Esophagus muscularis mucosa (tissue), 4 donors: ENCODE measurements around the gene ARHGEF7. TPM values are rescaled to one million over a fixed set of nuclear protein-coding genes. Genes with fewer than 3 reads are reported as not detected.

ENCODE experiments used
- DNase-seq: peaks from one replicate; pipeline ENCODE4 v3.0.0-alpha.2; 2017; ENCODE audit errors: extremely low spot score
- H3K27ac ChIP-seq, 4 donors: fragments of 200-600 bp; sonication (generic); replicated peaks in 1 of 4; 1 replicate in 3 of 4; 2 replicates in 1 of 4; pipeline ENCODE4 v1.5.1; 2016 to 2019; ENCODE audit warnings: mild to moderate bottlenecking in 1 of 4
- H3K27me3 ChIP-seq, 4 donors: fragments of 200-600 bp; sonication (generic); one replicate each; pipeline versions ENCODE4 v1.5.1 to v1.6.0; 2016 to 2019
- H3K36me3 ChIP-seq, 4 donors: fragments of 200-600 bp; sonication (generic); one replicate each; pipeline ENCODE4 v1.5.1; 2016 to 2019
- H3K4me1 ChIP-seq, 4 donors: fragments of 200-600 bp; sonication (generic); one replicate each; pipeline ENCODE4 v1.5.1; 2016 to 2019
- H3K4me3 ChIP-seq, 4 donors: fragments of 200-600 bp; sonication (generic); 1 replicate in 2 of 4; 2 replicates in 2 of 4; pipeline ENCODE4 v1.5.1; 2016 to 2019; ENCODE audit warnings: mild to moderate bottlenecking in 4 of 4, moderate library complexity in 1 of 4
- H3K9me3 ChIP-seq, 4 donors: fragments of 200-600 bp; sonication (generic); 1 replicate in 3 of 4; 2 replicates in 1 of 4; pipeline ENCODE4 v1.5.1; 2016 to 2019
- CTCF ChIP-seq, 3 experiments: fragments of 200-600 bp in 2 of 3; fragments of 450-650 bp in 1 of 3; sonication (generic) in 2 of 3; IDR thresholded peaks; one replicate each; pipeline ENCODE4 v1.5.1; 2017 to 2019; ENCODE audit warnings: antibody characterized with exemption in 3 of 3, mild to moderate bottlenecking in 2 of 3, moderate library complexity in 1 of 3
- EP300 ChIP-seq: sonication (generic); formaldehyde crosslinking; IDR thresholded peaks from one replicate; pipeline ENCODE4 v1.6.1; 2017; ENCODE audit warnings: antibody characterized with exemption
- POLR2A ChIP-seq: fragments of 450-650 bp; IDR thresholded peaks from one replicate; pipeline ENCODE4 v1.6.1; 2017; ENCODE audit warnings: antibody characterized with exemption, moderate library complexity, mild to moderate bottlenecking, low read depth
- POLR2AphosphoS5 ChIP-seq, 2 donors: sonication (generic); formaldehyde crosslinking; IDR thresholded peaks; one replicate each; pipeline ENCODE4 v1.6.1; 2017; ENCODE audit warnings: antibody characterized with exemption in 2 of 2
- WGBS: methylation state at CpG from one replicate; pipeline ENCODE4 v1.1.5; 2018; 5-methylcytosine and 5-hydroxymethylcytosine counted together
- intact Hi-C: fragments of 100-400 bp; cut with DNase I; formaldehyde crosslinking; loops from one replicate; pipeline ENCODE4 v1.15.1; 2023
- total RNA-seq, 4 donors: library from RNA; depleted of rRNA; stranded (reverse); fragments of >200 nt; gene quantifications; one replicate each; pipeline versions ENCODE4 v1.1.0 to v1.2.1, GENCODE V29; 2016

Gene ARHGEF7
- total RNA-seq, 4 donors from 2014 or later = 36.0 to 53.6 (median 45.1) TPM

DNA sequence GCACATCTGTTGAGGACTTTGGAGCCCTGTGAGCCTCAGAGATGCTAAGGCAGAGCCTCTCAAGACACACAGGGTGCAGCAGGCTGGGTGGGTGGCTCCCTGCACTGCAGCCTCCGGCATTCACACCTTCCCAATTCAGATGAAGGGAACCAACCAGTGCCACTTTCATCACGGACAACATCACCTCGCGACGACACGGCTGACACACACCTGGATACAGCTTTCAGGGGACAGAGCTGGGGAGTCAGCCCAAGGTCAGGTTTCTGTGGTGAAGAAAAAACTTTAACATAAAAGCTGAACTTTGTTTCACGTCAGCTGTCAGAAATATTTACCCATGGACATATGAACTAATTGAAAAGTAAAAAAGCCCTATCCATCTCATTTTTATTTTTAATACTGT, 24.9 kb upstream of the ARHGEF7 start:
- Histone ChIP-seq H3K9me3 (no peaks in the 10 kb centered on the region), H3K4me1 (no peaks in the 10 kb centered on the region), H3K27ac (no peak overlapping the region), H3K27me3 (peaks cover 0 to 36% (median 0%) of the 10 kb centered on the region in 4 donors), H3K36me3 (no peaks in the 10 kb centered on the region), H3K4me3 (no peak overlapping the region)
- TF ChIP-seq POLR2AphosphoS5 (IDR thresholded peaks at IDR 0.05) (no peak), CTCF (IDR thresholded peaks at IDR 0.05) (no peak), EP300 (no peak), POLR2A (no peak)
- 77% methylated on average over 7 of the region's 7 CpGs for WGBS
- peak; percentile 74 for DNase-seq
- intact Hi-C loops = no loop called here

DNA sequence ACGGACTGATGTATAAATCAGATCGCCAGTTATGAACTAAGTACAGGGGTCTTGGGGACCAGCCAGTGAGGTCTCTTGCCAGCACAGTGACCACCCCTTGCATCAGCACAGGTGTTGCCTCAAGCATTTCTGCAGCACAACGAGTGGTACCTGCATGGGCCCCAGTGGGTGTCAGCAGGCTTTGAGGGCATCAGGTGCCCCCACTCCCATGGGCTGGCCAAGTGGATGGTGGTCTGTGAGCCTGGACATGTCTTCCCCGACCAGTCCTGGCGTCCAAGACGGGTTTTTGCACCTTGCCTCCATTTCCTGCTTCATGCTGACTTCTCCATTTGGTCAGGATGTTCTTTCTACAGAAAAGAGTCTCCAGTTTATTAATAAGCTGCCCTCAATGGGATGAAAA, 22.4 kb upstream of the ARHGEF7 start:
- peaks cover 0 to 43% (median 0%) of the 10 kb centered on the region in 4 donors for H3K27me3 ChIP-seq
- H3K4me1 ChIP-seq = no peaks in the 10 kb centered on the region
- DNase-seq = peak; percentile 68
- intact Hi-C loops = no loop called here
- H3K4me3 ChIP-seq = no peak overlapping the region
- no peaks in the 10 kb centered on the region for H3K36me3 ChIP-seq
- no peaks in the 10 kb centered on the region for H3K9me3 ChIP-seq
- WGBS = 86% methylated on average over 6 of the region's 6 CpGs
- H3K27ac ChIP-seq = no peak overlapping the region
- TF ChIP-seq POLR2AphosphoS5 (IDR thresholded peaks at IDR 0.05) (no peak), CTCF (IDR thresholded peaks at IDR 0.05) (no peak), EP300 (no peak), POLR2A (no peak)

- peak; percentile 68 for DNase-seq
- H3K9me3 ChIP-seq = no peaks in the 10 kb centered on the region
- intact Hi-C loops = no loop called here
- 91% methylated on average over 20 of the region's 21 CpGs for WGBS
- peaks cover 0 to 43% (median 0%) of the 10 kb centered on the region in 4 donors for H3K27me3 ChIP-seq
- H3K27ac ChIP-seq = no peak overlapping the region
- no peak overlapping the region for H3K4me3 ChIP-seq
- no peaks in the 10 kb centered on the region for H3K4me1 ChIP-seq
- H3K36me3 ChIP-seq = no peaks in the 10 kb centered on the region
- TF ChIP-seq POLR2AphosphoS5 (IDR thresholded peaks at IDR 0.05) (no peak), POLR2A (no peak), CTCF (IDR thresholded peaks at IDR 0.05) (no peak), EP300 (no peak)
Measured at GRCh38 chr13:111093136-111093535, 22.0 kb upstream of the ARHGEF7 start.

GRCh38 chr13:111093634-111094033, 21.5 kb upstream of the ARHGEF7 start:
- Histone ChIP-seq H3K9me3 (no peaks in the 10 kb centered on the region), H3K4me3 (no peak overlapping the region), H3K27ac (no peak overlapping the region), H3K36me3 (no peaks in the 10 kb centered on the region), H3K27me3 (peaks cover 0 to 43% (median 0%) of the 10 kb centered on the region in 4 donors), H3K4me1 (no peaks in the 10 kb centered on the region)
- DNase-seq = peak; percentile 70
- WGBS = 80% methylated on average over 8 of the region's 9 CpGs
- TF ChIP-seq EP300 (no peak), POLR2A (no peak)
- intact Hi-C loops = no loop called here

DNA sequence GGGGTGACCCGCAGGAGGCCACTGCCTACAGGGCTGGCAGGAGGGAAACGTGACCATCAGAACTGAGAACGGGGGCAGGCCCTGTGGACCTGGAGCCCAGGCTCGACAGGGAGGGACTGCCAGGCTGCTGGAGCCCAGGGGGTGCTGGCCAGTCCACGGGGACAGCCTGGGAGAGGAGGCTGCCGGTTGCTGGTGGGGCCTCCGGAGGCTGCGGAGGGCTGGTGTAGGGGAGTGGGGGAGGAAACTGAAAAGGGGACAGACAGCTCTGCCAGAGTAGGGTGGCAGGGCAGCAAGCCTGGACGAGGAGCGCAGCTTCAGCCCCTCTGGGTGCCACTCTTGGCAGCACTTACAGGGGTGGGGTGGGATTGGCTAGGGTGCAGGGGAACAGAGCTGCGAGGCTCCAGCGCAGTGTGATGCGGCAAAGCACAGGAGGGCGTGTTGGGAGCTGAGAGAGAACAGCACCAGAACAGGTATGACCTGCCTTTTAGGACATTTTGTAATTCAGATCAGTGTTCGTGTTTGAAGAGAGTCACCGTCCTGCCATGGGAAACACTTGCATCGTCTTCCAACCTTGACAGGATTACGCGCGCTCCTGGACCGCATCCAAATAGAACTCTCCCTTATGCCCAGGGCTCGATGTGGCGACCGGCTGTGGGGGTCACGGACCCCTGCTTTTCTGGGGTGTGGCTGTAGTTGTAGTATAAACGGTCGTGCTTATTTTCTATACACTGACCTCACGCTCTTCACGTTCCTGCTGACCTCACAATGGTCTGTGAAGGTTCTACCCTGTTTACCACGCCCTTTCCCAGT, 19.9 kb upstream of the ARHGEF7 start:
- H3K27ac ChIP-seq = no peak overlapping the region
- TF ChIP-seq CTCF (IDR thresholded peaks at IDR 0.05) (no peak), POLR2AphosphoS5 (IDR thresholded peaks at IDR 0.05) (no peak), EP300 (no peak), POLR2A (no peak)
- no peaks in the 10 kb centered on the region for H3K4me1 ChIP-seq
- WGBS = 82% methylated on average over 30 of the region's 30 CpGs
- H3K4me3 ChIP-seq = no peak overlapping the region
- peaks cover 0 to 45% (median 0%) of the 10 kb centered on the region in 4 donors for H3K27me3 ChIP-seq
- no peaks in the 10 kb centered on the region for H3K9me3 ChIP-seq
- DNase-seq = peak; percentile 37
- H3K36me3 ChIP-seq = no peaks in the 10 kb centered on the region
- intact Hi-C loops = no loop called here
